ENCODE data around the gene WFDC8.

Gene WFDC8

GRCh38 chr20:45550765-45551164 lies 28.3 kb downstream of the WFDC8 start:
- DNase-seq (ENCODE audit: low read depth in 3 of 3, low spot score in 1 of 3): no peak

DNA sequence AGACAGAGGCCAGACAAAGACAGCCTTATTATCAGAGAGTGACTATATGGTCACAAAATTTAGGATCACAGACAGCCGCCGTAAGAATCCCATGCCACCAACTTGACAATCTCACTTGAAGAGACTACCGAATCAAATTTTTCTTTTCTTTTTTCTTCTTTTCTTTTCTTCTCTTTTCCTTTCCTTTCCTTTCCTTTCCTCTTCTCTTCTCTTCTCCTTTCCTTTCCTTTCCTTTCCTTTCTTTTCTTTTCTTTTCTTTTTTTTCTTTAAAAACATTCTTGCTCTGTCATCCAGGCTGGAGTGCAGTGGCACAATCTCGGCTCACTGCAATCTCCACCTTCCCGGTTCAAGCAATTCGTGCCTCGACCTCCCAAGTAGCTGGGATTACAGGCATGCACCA lies 30.7 kb downstream of the WFDC8 start:
- no peak for DNase-seq (ENCODE audit: low read depth in 3 of 3, low spot score in 1 of 3)

DNA sequence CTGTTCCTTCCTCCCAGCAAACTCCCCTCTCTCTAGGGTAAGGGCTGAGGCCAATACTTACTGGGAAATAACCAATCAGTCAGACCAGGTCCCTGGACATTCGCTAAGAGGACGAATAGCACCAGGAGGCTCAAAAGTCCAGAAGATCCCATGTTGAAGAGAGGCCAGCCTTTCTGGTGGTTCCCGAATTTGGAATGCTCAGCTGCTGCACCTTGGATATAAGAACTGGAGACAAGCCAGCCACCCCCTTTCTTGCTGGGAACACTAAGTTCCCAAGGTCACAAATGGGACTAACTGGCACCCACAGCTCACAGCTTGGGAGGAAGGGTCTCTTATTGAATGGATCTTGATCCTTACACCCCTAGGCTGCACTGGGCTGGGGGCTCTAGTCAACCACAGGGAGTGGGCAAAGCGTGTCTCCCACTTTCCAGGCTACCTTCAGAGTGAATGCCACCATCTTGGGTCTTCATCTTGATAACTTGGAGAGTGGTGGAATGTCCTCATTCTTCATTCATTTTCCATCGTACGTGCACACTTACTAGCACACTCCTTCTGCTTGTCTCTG lies 31.8 kb downstream of the WFDC8 start, which contains the start of gene EPPIN:
Gene EPPIN (minus strand): TSS at position 196 of the 565 bp plus-strand sequence. CDS start 44 bp downstream, at position 152.
- no peak for DNase-seq (ENCODE audit: low read depth in 3 of 3, low spot score in 1 of 3)

- no peak for DNase-seq (ENCODE audit: low read depth in 3 of 3, low spot score in 1 of 3)
These were observed 33.2 kb downstream of the WFDC8 start for GRCh38 chr20:45545754-45546453.

DNA sequence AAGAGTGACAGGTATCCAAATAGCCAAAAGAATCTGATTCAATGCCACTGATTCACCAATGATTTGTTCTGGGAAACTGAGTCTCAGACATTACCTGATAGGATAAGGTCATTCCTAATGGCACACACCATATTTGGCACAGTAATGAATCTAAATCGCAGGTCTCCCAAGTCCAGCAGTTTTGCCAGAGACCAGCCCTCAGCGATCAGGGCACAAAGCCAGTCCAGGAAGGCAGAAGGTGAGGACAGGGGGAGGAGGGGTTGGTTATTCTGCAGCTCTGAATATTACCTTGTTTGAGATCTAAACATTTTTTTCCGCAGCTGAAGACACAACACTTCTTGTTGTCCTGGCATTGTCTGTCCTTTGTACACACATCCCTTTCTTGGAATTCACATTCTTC lies 33.7 kb downstream of the WFDC8 start:
- no peak for DNase-seq (ENCODE audit: low read depth in 3 of 3, low spot score in 1 of 3)

GRCh38 chr20:45539382-45539781 lies 39.7 kb downstream of the WFDC8 start, which contains the start of gene WFDC6:
WFDC6 (minus strand) TSS chr20:45539482; CDS start chr20:45539407, 75 bp downstream.
- DNase-seq (ENCODE audit: low read depth in 3 of 3, low spot score in 1 of 3): no peak

DNA sequence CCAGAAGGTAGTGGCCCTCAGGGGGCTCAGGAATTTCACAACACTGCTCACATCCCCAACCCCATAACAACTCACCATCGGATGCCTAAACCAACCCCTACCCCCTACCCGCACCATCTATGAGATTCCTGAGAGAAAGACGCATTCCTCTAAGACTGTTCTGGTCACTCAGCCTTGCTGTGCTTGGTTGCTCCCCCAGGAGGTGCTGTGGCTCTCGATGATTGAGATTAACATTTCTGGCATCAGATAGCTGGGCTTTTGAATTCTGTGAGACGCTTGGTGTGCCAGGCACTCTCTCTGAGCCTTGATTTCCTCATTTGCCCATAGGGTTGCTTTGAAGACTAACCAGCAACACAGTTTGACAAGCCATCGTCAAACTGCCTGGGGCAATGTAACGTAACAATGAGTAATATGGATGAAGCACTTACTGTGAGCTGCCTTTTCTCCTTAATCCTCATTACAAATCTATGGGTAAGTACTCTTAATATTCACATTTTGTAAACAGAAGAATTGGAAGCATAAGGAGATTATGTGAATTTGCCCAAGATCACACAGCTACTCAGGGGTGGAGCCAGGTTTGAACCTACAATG lies 40.8 kb downstream of the WFDC8 start:
- no peak for DNase-seq (ENCODE audit: low read depth in 3 of 3, low spot score in 1 of 3)

DNA sequence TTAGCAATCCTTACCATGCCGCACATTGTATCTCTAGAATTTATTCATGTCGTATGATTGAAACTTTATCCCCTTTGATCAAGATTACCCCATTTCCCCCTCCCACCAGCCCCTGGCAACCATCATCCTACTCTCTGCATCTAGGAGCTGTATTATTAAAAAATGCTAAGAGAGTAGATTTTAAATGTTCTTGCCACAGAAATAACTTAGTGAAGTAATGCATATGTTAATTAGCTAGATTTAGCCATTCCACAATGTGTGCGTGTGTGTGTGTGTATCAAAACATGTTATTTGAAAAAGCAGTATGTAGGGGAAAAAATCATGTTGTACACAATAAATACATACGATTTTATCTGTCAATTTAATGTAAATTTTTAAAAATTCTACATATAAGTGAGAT lies 51.8 kb downstream of the WFDC8 start:
- no peak for DNase-seq (ENCODE audit: low read depth in 3 of 3, low spot score in 1 of 3)

DNA sequence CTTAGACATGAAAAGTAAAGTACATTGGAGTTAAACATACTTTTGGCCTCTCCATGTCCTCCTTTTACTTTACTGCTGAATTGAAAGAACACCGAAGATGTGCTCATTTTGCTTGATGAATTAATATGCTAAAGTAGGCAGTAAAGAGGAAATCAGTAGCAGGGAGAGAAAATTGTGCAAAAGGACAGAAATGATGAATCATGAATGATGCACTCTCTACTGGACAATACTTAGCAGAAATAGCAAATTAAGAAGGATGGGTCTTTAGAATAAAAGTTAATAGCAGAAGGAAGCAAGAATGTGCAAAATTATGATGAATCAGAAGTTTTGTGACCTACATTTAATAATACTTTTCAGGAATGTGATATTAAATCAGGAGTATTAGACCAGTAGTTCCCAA lies 55.3 kb downstream of the WFDC8 start:
- no peak for DNase-seq (ENCODE audit: low read depth in 3 of 3, low spot score in 1 of 3)

DNA sequence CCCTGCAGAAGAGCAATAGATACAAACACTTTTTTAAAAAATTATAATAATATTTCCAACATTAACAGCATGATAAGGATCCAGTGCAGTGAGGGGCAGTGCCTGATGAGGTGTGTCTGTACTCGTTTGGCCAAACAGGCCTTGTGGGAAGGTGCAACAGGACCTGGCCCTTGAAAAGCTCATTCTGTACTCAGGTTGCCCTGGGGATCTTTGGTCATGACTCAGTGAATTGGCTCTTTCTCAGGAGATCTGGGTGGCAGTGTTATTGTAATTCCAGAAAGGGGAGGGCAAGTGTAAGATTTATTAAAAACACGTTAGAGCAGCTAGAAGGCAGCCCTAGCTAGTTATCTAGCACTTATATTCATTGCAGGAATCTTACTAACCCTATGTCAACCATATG lies 60.8 kb downstream of the WFDC8 start:
- DNase-seq (ENCODE audit: low read depth in 3 of 3, low spot score in 1 of 3): no peak

DNA sequence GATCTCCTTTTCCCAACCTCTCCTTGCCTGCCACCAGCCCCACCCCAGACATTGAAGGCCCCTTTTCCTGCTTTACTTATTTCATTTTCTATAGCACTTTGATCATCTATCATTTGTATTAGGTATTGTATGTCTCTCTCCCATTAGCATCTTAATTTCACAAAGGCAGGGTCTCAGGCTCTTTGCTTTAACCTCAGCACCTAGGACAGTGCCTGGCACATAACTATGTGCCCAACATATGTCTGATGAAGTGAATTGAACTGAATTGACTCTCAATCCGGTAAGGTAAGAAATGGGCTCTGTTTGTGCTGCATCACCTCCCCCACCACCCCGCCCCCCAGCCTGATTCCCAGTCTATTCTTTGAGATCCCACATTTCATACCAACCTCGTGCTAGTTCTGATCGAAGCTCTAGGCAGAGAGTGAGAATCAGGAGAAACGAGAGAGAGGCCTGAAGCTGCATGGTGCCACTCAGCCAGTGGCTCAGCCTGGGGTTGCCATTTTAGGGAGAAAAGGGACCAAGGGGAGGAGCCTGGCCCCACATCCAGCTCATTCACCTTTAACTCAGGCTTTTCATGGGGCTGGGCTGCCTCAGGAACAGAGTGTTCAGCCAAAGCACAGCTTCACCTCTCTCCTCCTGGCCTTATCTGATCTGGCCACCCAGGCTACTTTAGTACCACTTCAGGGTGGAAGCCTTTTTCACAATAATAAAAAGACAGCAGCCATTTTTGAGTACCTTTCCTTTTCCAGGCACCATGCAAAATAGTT lies 63.8 kb downstream of the WFDC8 start, which contains the start of gene SPINT3:
Gene SPINT3 (minus strand): TSS at position 476 of the 767 bp plus-strand sequence. CDS start 14 bp downstream, at position 462.
- no peak for DNase-seq (ENCODE audit: low read depth in 3 of 3, low spot score in 1 of 3)

DNA sequence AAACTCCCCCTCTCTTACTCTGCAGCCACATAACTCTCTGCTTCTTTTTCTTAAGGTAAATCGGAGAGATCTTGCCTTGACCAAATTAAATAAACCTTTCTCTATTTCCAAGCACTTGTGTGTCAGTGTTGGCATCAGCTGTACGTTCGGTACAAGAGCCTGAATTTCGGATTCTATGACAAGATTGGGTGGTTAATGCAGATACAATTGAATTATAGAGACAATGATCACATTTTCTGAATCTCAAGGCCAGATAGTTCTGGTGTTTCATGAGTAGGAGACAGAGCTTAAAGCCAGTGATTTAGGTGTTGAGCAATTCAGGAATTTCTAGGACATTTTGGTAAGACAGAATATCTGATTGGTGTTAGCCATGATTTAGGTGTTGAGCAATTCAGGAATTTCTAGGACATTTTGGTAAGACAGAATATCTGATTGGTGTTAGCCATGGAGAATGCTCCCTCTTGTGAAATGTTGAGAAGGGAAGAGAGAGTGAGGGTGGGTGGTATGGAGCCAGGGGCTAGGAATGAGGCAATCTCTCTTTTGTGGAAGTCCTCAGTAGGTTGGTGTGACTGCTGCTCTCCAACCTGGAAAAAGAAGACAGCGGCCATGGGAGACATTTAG lies 68.7 kb downstream of the WFDC8 start:
- no peak for DNase-seq (ENCODE audit: low read depth in 3 of 3, low spot score in 1 of 3)

DNA sequence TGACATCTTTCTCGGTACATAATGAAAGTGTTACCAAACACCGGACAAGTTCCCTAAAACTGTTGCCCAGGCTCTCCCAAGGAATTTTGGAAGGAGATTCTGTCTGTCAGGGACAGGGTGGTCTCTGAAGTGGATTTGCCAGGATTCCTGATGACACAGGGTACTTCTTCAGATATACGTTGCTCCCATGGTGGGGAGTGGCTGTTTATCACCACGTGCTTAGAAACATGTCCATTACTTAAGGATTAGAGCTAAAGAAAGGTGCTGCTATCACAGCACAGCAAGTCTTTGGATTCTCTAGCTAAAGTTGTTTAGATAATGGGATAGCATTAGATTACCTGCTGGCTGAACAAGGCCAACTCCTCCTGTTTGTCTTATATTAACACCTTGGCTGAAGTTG lies 70.0 kb downstream of the WFDC8 start:
- no peak for DNase-seq (ENCODE audit: low read depth in 3 of 3, low spot score in 1 of 3)

- DNase-seq (ENCODE audit: low read depth in 3 of 3, low spot score in 1 of 3): no peak
These were observed 70.8 kb downstream of the WFDC8 start for GRCh38 chr20:45508068-45508886.

DNA sequence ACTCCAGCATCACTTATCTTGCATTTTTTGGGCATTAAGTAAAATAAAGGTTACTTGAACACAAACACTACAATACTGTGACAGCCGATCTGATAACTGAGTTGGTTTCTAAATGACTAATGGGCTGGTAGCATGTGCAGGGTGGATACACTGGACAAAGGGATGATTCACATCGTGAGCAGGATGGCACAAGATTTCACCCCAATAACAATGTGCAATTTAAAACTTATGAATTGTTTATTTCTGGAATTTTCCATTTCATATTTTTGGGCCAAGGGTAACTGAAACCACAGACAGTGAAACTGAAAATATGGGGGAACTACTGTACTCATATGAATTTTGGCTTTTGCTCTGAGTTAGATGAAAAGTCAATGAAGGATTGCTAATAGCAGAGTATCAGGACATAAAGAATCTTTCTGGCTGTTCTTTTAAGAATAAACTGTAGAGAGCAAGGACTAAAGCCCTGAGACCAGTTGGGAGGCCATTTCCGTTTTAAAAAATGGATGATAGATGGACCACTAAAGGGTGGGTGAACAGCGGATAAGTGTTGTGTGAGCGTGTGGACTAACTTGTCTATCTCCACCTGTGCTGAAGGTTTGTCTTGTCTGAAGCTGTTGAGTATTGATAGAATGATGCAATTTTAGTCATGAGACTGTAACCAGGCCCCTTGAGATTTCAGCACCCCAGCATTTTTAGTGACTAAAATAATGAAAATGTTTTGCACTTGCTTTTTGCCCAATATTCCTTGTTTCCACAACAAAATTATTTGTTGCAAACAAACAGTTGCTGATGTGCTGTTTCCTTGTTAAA lies 71.9 kb downstream of the WFDC8 start:
- no peak for DNase-seq (ENCODE audit: low read depth in 3 of 3, low spot score in 1 of 3)

- DNase-seq (ENCODE audit: low read depth in 3 of 3, low spot score in 1 of 3): no peak
These were observed 72.7 kb downstream of the WFDC8 start for GRCh38 chr20:45506398-45506797.

- no peak for DNase-seq (ENCODE audit: low read depth in 3 of 3, low spot score in 1 of 3)
These were observed 75.7 kb downstream of the WFDC8 start for GRCh38 chr20:45503403-45503802.

- DNase-seq (ENCODE audit: low read depth in 3 of 3, low spot score in 1 of 3): no peak
These were observed 76.5 kb downstream of the WFDC8 start for GRCh38 chr20:45502561-45502960.
